HG03139 (cell line): Measurements from ENCODE around the gene WNK2.

Source experiments
- ATAC-seq: cut with Tn5 transposase; IDR thresholded peaks from one replicate; pipeline ENCODE4 v1.9.1; 2021; ENCODE audit not compliant: unreplicated experiment

The WNK2 gene

GRCh38 chr9:93291536-93292287 is 107.8 kb downstream of the WNK2 start:
- ATAC-seq: no peak

- ATAC-seq: no peak
Measured at GRCh38 chr9:93292288-93292615, 108.3 kb downstream of the WNK2 start.

- no peak for ATAC-seq
Measured at GRCh38 chr9:93292664-93293328, 108.9 kb downstream of the WNK2 start.

- no peak for ATAC-seq
Measured at GRCh38 chr9:93294011-93294410, 110.1 kb downstream of the WNK2 start.

- ATAC-seq: no peak
Measured at GRCh38 chr9:93295031-93295430, 111.1 kb downstream of the WNK2 start.

GRCh38 chr9:93295456-93296076 is 111.6 kb downstream of the WNK2 start:
- ATAC-seq: no peak

GRCh38 chr9:93296889-93297480 is 113.0 kb downstream of the WNK2 start:
- ATAC-seq: no peak

GRCh38 chr9:93297659-93298497 is 113.9 kb downstream of the WNK2 start:
- no peak for ATAC-seq

- ATAC-seq: no peak
Measured at GRCh38 chr9:93298498-93299417, 114.8 kb downstream of the WNK2 start.

GRCh38 chr9:93299418-93300174 is 115.7 kb downstream of the WNK2 start:
- no peak for ATAC-seq

GRCh38 chr9:93300175-93300572 is 116.2 kb downstream of the WNK2 start:
- ATAC-seq: no peak

GRCh38 chr9:93300585-93301081 is 116.7 kb downstream of the WNK2 start:
- no peak for ATAC-seq

- no peak for ATAC-seq
Measured at GRCh38 chr9:93301291-93301811, 117.4 kb downstream of the WNK2 start.

GRCh38 chr9:93301911-93302541 is 118.1 kb downstream of the WNK2 start:
- no peak for ATAC-seq

- no peak for ATAC-seq
Measured at GRCh38 chr9:93302586-93303257, 118.8 kb downstream of the WNK2 start.

- ATAC-seq: no peak
Measured at GRCh38 chr9:93303258-93303771, 119.4 kb downstream of the WNK2 start.

- ATAC-seq: no peak
Measured at GRCh38 chr9:93303806-93304573, 120.1 kb downstream of the WNK2 start.
